ENCODE data around the gene GBX1. TPM values are rescaled to one million over a fixed set of nuclear protein-coding genes. Genes with fewer than 3 reads are reported as not detected.

GBX1 gene
- total RNA-seq, 2 experiments from 2014 or later: not detected

GRCh38 chr7:151141855-151142685 is 25.4 kb downstream of the GBX1 start:
- POLR2A ChIA-PET: no interaction called here
- no peak for DNase-seq
- Mint-ChIP-seq H3K36me3 (ENCODE audit: low read depth) (peaks cover 5% of the 10 kb centered on the region), H3K27me3 (no peaks in the 10 kb centered on the region), H3K4me3 (no peak overlapping the region), H3K27ac (no peak overlapping the region), H3K9me3 (no peaks in the 10 kb centered on the region), H3K4me1 (ENCODE audit: low read depth) (no peaks in the 10 kb centered on the region)
- CTCF ChIA-PET: interaction anchor here (0.9 to 1.7 kb wide), 2 partner anchors 26 to 143 kb away, joined by 3 to 7 read pairs; partner anchors contain the start of gene GBX1
- no peak for TF ChIP-seq CTCF (IDR thresholded peaks at IDR 0.05)
- ATAC-seq: no peak
- intact Hi-C loops (cut with micrococcal nuclease): no loop called here

GRCh38 chr7:151141311-151141854 is 26.1 kb downstream of the GBX1 start:
- TF ChIP-seq CTCF (IDR thresholded peaks at IDR 0.05): no peak
- DNase-seq: no peak
- CTCF ChIA-PET: interaction anchor here (0.9 to 1.7 kb wide), 2 partner anchors 27 to 144 kb away, joined by 3 to 7 read pairs; partner anchors contain the start of gene GBX1
- H3K9me3 Mint-ChIP-seq: no peaks in the 10 kb centered on the region
- H3K27ac Mint-ChIP-seq: no peak overlapping the region
- no peaks in the 10 kb centered on the region for H3K27me3 Mint-ChIP-seq
- H3K4me3 Mint-ChIP-seq: no peak overlapping the region
- peaks cover 5% of the 10 kb centered on the region for H3K36me3 Mint-ChIP-seq (ENCODE audit: low read depth)
- ATAC-seq: no peak
- POLR2A ChIA-PET: no interaction called here
- intact Hi-C loops (cut with micrococcal nuclease): no loop called here
- no peaks in the 10 kb centered on the region for H3K4me1 Mint-ChIP-seq (ENCODE audit: low read depth)

- DNase-seq: no peak
- POLR2A ChIA-PET: no interaction called here
- H3K27me3 Mint-ChIP-seq: no peaks in the 10 kb centered on the region
Measured at GRCh38 chr7:151140826-151141225, 26.7 kb downstream of the GBX1 start.

GRCh38 chr7:151139791-151140190 is 27.7 kb downstream of the GBX1 start:
- intact Hi-C loops (cut with micrococcal nuclease): no loop called here
- Mint-ChIP-seq H3K36me3 (ENCODE audit: low read depth) (peaks cover 5% of the 10 kb centered on the region), H3K4me3 (no peak overlapping the region), H3K9me3 (no peaks in the 10 kb centered on the region), H3K27me3 (no peaks in the 10 kb centered on the region), H3K4me1 (ENCODE audit: low read depth) (no peaks in the 10 kb centered on the region), H3K27ac (no peak overlapping the region)
- no peak for DNase-seq
- POLR2A ChIA-PET: no interaction called here
- CTCF ChIA-PET: interaction anchor here (1.2 to 5.3 kb wide), 3 partner anchors 16 to 181 kb away, joined by 3 to 23 read pairs (median 8); no protein-coding TSS in a partner anchor
- TF ChIP-seq CTCF (IDR thresholded peaks at IDR 0.05): no peak
- no peak for ATAC-seq

More at GRCh38 chr7:151140826-151141225, 26.7 kb downstream of the GBX1 start:
- Mint-ChIP-seq H3K36me3 (ENCODE audit: low read depth) (peaks cover 5% of the 10 kb centered on the region), H3K4me1 (ENCODE audit: low read depth) (no peaks in the 10 kb centered on the region), H3K4me3 (no peak overlapping the region), H3K9me3 (no peaks in the 10 kb centered on the region), H3K27ac (no peak overlapping the region)
- ATAC-seq: no peak
- CTCF ChIA-PET: interaction anchor here (1.7 to 5.3 kb wide), 3 partner anchors 17 to 29 kb away, joined by 7 to 23 read pairs (median 8); partner anchors contain the start of gene GBX1
- intact Hi-C loops (cut with micrococcal nuclease): no loop called here
- TF ChIP-seq CTCF (IDR thresholded peaks at IDR 0.05): no peak
